SU-DHL-6 (cell line): ENCODE results near the gene AFF4.

ENCODE experiments used
- H2AFZ ChIP-seq: fragments of 200-600 bp; sonication (generic); 2 replicates; pipeline ENCODE4 v1.6.1; 2014; ENCODE audit warnings: low read depth, mild to moderate bottlenecking, moderate library complexity, mixed read lengths, antibody characterized with exemption, low read length; ENCODE audit not compliant: severe bottlenecking
- H3F3A ChIP-seq: fragments of 200-600 bp; shearing (Covaris generic); 2 replicates; pipeline ENCODE4 v1.6.0; 2016; ENCODE audit warnings: antibody characterized with exemption, mild to moderate bottlenecking; ENCODE audit not compliant: insufficient read depth
- H3K27ac ChIP-seq: fragments of 200-600 bp; sonication (generic); 2 replicates; pipeline ENCODE4 v1.5.1; 2016; ENCODE audit warnings: low read depth, mild to moderate bottlenecking, low read length, moderate library complexity, mixed read lengths
- H3K27me3 ChIP-seq: fragments of 200-600 bp; sonication (generic), shearing (Covaris generic); 2 replicates; pipeline ENCODE4 v1.6.0; 2014; ENCODE audit warnings: mild to moderate bottlenecking, low read length
- H3K36me3 ChIP-seq: fragments of 200-600 bp; sonication (generic); 2 replicates; pipeline ENCODE4 v1.6.1; 2014; ENCODE audit warnings: mild to moderate bottlenecking, low read length, mixed read lengths
- H3K4me2 ChIP-seq: fragments of 300-600, 200-600 bp; shearing (Covaris generic), sonication (generic); 2 replicates; pipeline ENCODE4 v1.6.0; 2014; ENCODE audit warnings: low read length, low read depth, mild to moderate bottlenecking; ENCODE audit not compliant: poor library complexity, severe bottlenecking
- H3K4me3 ChIP-seq: fragments of 200-600 bp; sonication (generic); 2 replicates; pipeline ENCODE4 v1.5.1; 2014; ENCODE audit warnings: antibody characterized with exemption, low read length, mild to moderate bottlenecking, mixed read lengths; ENCODE audit not compliant: insufficient read depth, poor library complexity, severe bottlenecking
- H3K79me2 ChIP-seq: fragments of 200-600 bp; sonication (generic); 2 replicates; pipeline ENCODE4 v1.6.1; 2014; ENCODE audit warnings: mild to moderate bottlenecking, low read length, moderate library complexity; ENCODE audit not compliant: insufficient read depth
- H3K9ac ChIP-seq: fragments of 200-600 bp; sonication (generic); 2 replicates; pipeline ENCODE4 v1.7.0; 2014; ENCODE audit warnings: mild to moderate bottlenecking, low read length
- H3K9me2 ChIP-seq: fragments of 200-600 bp; sonication (generic); replicated peaks from 2 replicates; pipeline ENCODE4 v1.6.1; 2014; ENCODE audit warnings: low read length; ENCODE audit not compliant: insufficient read depth
- H3K9me3 ChIP-seq: fragments of 200-600 bp; sonication (generic); 2 replicates; pipeline ENCODE4 v1.6.1; 2014; ENCODE audit warnings: low read length, mixed read lengths; ENCODE audit not compliant: insufficient read depth
- H4K20me1 ChIP-seq: fragments of 200-600 bp; sonication (generic); 2 replicates; pipeline ENCODE4 v1.6.1; 2014; ENCODE audit warnings: low read depth, mild to moderate bottlenecking, antibody characterized with exemption, low read length, moderate library complexity, mixed read lengths
- EZH2phosphoT487 ChIP-seq: fragments of 200-600 bp; sonication (generic), shearing (Covaris generic); conservative IDR thresholded peaks from 2 replicates; pipeline ENCODE4 v1.6.1; 2018; ENCODE audit warnings: mild to moderate bottlenecking, antibody characterized with exemption, low read length, moderate library complexity, mixed read lengths
- TF ChIP-seq, protein P1 (sequence below): fragments of 200-600 bp; sonication (generic); IDR thresholded peaks from one replicate; pipeline ENCODE4 v1.5.1; 2017; ENCODE audit warnings: antibody characterized with exemption, mild to moderate bottlenecking, low read length, moderate library complexity; ENCODE audit not compliant: insufficient read depth, poor library complexity, severe bottlenecking

AFF4 gene

DNA sequence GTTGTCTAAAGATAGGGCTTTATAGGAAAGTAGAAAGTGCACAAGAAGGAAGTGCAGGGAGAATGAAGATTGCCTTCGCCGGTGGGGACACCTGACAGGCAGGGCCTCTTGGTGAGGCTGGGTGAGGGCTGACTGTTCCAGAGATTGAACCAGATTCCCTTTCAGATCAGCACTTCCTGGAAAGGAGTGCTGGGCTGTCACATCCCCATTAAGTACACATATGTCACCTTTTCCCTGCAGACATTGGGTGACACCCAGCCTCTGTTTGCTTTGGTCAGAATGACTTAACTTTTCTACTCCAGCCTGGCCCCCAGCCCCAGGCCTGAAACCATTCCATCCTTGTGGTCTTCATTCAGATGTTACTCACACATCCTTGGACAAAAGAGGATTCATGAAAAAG, 125.6 kb downstream of the AFF4 start:
- Histone ChIP-seq H3K27ac (no peak overlapping the region), H3K4me2 (no peak overlapping the region)

DNA sequence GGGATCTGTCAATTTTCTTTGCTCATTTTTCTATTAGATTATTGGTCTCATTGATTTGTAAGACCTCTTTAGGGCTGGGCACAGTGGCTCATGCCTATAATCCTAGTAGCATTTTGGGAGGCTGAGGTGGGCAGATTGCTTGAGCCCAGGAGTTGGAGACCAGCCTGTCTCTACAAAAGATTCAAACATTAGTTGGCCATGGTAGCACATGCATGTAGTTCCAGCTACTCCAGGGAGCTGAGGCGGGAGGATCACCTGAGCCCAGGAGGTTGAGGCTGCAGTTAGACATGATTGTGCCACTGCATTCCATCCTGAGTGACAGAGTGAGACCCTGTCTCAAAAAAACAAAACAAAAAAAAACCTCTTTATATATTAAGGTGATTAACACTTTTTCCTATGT, 126.6 kb downstream of the AFF4 start:
- no peaks in the 10 kb centered on the region for H4K20me1 ChIP-seq
- no peak overlapping the region for H2AFZ ChIP-seq
- no peaks in the 10 kb centered on the region for H3K36me3 ChIP-seq
- H3K9me3 ChIP-seq, result no peaks in the 10 kb centered on the region
- H3K79me2 ChIP-seq, result no peaks in the 10 kb centered on the region
- H3K4me3 ChIP-seq, result no peak overlapping the region
- H3K9me2 ChIP-seq, result no peaks in the 10 kb centered on the region
- no peak overlapping the region for H3K9ac ChIP-seq
- no peaks in the 10 kb centered on the region for H3F3A ChIP-seq
- H3K4me2 ChIP-seq, result no peak overlapping the region
- TF ChIP-seq, protein P1, sequence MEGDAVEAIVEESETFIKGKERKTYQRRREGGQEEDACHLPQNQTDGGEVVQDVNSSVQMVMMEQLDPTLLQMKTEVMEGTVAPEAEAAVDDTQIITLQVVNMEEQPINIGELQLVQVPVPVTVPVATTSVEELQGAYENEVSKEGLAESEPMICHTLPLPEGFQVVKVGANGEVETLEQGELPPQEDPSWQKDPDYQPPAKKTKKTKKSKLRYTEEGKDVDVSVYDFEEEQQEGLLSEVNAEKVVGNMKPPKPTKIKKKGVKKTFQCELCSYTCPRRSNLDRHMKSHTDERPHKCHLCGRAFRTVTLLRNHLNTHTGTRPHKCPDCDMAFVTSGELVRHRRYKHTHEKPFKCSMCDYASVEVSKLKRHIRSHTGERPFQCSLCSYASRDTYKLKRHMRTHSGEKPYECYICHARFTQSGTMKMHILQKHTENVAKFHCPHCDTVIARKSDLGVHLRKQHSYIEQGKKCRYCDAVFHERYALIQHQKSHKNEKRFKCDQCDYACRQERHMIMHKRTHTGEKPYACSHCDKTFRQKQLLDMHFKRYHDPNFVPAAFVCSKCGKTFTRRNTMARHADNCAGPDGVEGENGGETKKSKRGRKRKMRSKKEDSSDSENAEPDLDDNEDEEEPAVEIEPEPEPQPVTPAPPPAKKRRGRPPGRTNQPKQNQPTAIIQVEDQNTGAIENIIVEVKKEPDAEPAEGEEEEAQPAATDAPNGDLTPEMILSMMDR, result no peak
- no peak for TF ChIP-seq EZH2phosphoT487
- no peaks in the 10 kb centered on the region for H3K27me3 ChIP-seq
- H3K27ac ChIP-seq, result no peak overlapping the region

More for the DNA sequence above, 125.6 kb downstream of the AFF4 start:
- H3K9ac ChIP-seq, result no peak overlapping the region
- H3K9me2 ChIP-seq, result no peaks in the 10 kb centered on the region
- TF ChIP-seq, protein P1, result no peak
- TF ChIP-seq EZH2phosphoT487, result no peak
- no peaks in the 10 kb centered on the region for H3K79me2 ChIP-seq
- no peaks in the 10 kb centered on the region for H3F3A ChIP-seq
- H3K27me3 ChIP-seq, result no peaks in the 10 kb centered on the region
- H2AFZ ChIP-seq, result no peak overlapping the region
- H3K4me3 ChIP-seq, result no peak overlapping the region
- H3K36me3 ChIP-seq, result no peaks in the 10 kb centered on the region
- H4K20me1 ChIP-seq, result no peaks in the 10 kb centered on the region
- no peaks in the 10 kb centered on the region for H3K9me3 ChIP-seq

DNA sequence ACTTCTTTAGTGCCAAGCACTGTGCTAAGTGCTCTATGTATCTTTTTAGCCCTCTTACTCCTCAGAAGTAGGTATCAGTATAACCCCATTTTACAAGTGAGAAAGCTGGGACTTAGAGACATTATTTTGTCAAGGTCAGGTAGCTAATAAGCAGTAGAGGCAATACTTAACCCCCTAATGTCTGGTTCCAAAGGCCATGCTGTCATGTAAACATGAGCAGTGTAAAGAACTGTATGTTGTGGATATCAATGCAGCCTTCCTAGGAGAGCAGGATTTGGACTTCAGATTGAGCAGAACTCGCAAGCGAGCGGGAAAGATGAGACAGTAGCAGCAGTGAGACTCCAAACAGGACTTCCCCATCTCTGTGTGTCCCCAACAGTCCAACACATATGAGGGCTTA, 129.4 kb downstream of the AFF4 start:
- Histone ChIP-seq H3K36me3 (no peaks in the 10 kb centered on the region), H3K79me2 (no peaks in the 10 kb centered on the region), H3F3A (no peaks in the 10 kb centered on the region), H3K9me3 (no peaks in the 10 kb centered on the region), H3K9me2 (no peaks in the 10 kb centered on the region), H3K4me2 (no peak overlapping the region), H3K27me3 (no peaks in the 10 kb centered on the region), H3K4me3 (no peak overlapping the region), H3K27ac (no peak overlapping the region), H2AFZ (no peak overlapping the region), H4K20me1 (no peaks in the 10 kb centered on the region), H3K9ac (no peak overlapping the region)
- TF ChIP-seq, protein P1, result no peak
- no peak for TF ChIP-seq EZH2phosphoT487
